Mammary epithelial cell (primary cell): ENCODE data around the gene AMPD2.

Source experiments
- CTCF ChIP-seq, 2 donors: IDR thresholded peaks in 1 of 2; conservative IDR thresholded peaks in 1 of 2; 2 replicates each; pipeline ENCODE4 v1.5.1; 2011 to 2012; ENCODE audit warnings: inconsistent platforms in 2 of 2, low read length in 2 of 2, mild to moderate bottlenecking in 2 of 2, control low read depth in 1 of 2, low read depth in 1 of 2; ENCODE audit not compliant: insufficient read depth in 1 of 2; ENCODE audit errors: extremely low read depth in 1 of 2
- EZH2 ChIP-seq: IDR thresholded peaks from 2 replicates; pipeline ENCODE4 v1.6.1; 2012; ENCODE audit warnings: low read length, inconsistent platforms, borderline replicate concordance

DNA sequence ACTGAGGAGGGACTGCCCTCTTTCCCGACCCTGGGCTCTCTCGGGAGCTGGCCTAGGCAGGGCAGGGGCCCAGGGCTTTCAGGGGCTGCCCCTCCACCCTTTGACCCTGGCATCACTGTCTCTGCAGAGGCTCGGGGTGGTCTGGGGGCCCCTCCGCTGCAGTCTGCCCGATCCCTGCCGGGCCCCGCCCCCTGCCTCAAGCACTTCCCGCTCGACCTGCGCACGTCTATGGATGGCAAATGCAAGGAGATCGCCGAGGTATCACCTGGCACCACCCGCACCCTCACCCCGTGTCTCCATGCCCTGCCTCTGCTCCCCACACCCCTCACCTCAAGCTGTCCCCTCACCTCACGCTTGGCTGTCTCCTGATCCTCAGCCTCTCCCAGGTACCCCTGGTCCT is 5.5 kb downstream of the AMPD2 start:
- TF ChIP-seq CTCF (conservative IDR thresholded peaks at IDR 0.05 in 1 of 2, IDR thresholded peaks at IDR 0.05 in 1 of 2; ENCODE audit: extremely low read depth in 1 of 2, insufficient read depth in 1 of 2, low read depth in 1 of 2, low read length in 2 of 2) (no peak), EZH2 (no peak)
